Measurements from ENCODE around the gene KNDC1. TPM values are rescaled to one million over a fixed set of nuclear protein-coding genes. Genes with fewer than 3 reads are reported as not detected.

KNDC1 gene
- total and polyA plus RNA-seq, 3 donors from 2014 or later, result 4.2 to 19.8 (median 13.3) TPM

GRCh38 chr10:133185421-133185820, 25.4 kb downstream of the KNDC1 start:
- no peaks in the 10 kb centered on the region for H3K27me3 ChIP-seq
- no peak for DNase-seq
- H3K27ac ChIP-seq, result no peak overlapping the region
- 53 to 72% methylated on average over 10 to 11 of the region's 11 CpGs for WGBS, 2 donors
- H3K9me3 ChIP-seq, result no peaks in the 10 kb centered on the region
- no peak overlapping the region for H3K4me3 ChIP-seq
- no peaks in the 10 kb centered on the region for H3K36me3 ChIP-seq (ENCODE audit: low read depth, missing control alignments)
- intact Hi-C loops (cut with DNase I; ENCODE audit: low total_unique reads), result no loop called here
- no peak for TF ChIP-seq POLR2A (IDR thresholded peaks at IDR 0.05)
- no peak for TF ChIP-seq CTCF (IDR thresholded peaks at IDR 0.05)
- no peaks in the 10 kb centered on the region for H3K4me1 ChIP-seq

- H3K27me3 ChIP-seq, result no peaks in the 10 kb centered on the region
- intact Hi-C loops (cut with DNase I; ENCODE audit: low total_unique reads), result no loop called here
Measured at GRCh38 chr10:133185916-133186315, 25.9 kb downstream of the KNDC1 start.

GRCh38 chr10:133186416-133187090, 26.5 kb downstream of the KNDC1 start:
- H3K9me3 ChIP-seq, result no peaks in the 10 kb centered on the region
- no peaks in the 10 kb centered on the region for H3K4me1 ChIP-seq
- DNase-seq, result no peak
- no peaks in the 10 kb centered on the region for H3K27me3 ChIP-seq
- no peaks in the 10 kb centered on the region for H3K36me3 ChIP-seq (ENCODE audit: low read depth, missing control alignments)
- TF ChIP-seq POLR2A (IDR thresholded peaks at IDR 0.05) (no peak), CTCF (IDR thresholded peaks at IDR 0.05) (no peak)
- intact Hi-C loops (cut with DNase I; ENCODE audit: low total_unique reads), result no loop called here
- 71 to 73% methylated on average over 20 to 34 of the region's 34 CpGs for WGBS, 2 donors
- no peak overlapping the region for H3K27ac ChIP-seq
- H3K4me3 ChIP-seq, result no peak overlapping the region

More at GRCh38 chr10:133185916-133186315, 25.9 kb downstream of the KNDC1 start:
- WGBS, 2 donors, result 63% methylated on average over 26 of the region's 27 CpGs; no CpG with 5 or more reads in 1 of the 2 donors
- H3K36me3 ChIP-seq (ENCODE audit: low read depth, missing control alignments), result no peaks in the 10 kb centered on the region
- no peak overlapping the region for H3K27ac ChIP-seq
- no peak overlapping the region for H3K4me3 ChIP-seq
- no peak for DNase-seq
- no peak for TF ChIP-seq CTCF (IDR thresholded peaks at IDR 0.05)
- TF ChIP-seq POLR2A (IDR thresholded peaks at IDR 0.05), result no peak
- H3K4me1 ChIP-seq, result no peaks in the 10 kb centered on the region
- H3K9me3 ChIP-seq, result no peaks in the 10 kb centered on the region

- Histone ChIP-seq H3K36me3 (ENCODE audit: low read depth, missing control alignments) (no peaks in the 10 kb centered on the region), H3K9me3 (no peaks in the 10 kb centered on the region), H3K27me3 (no peaks in the 10 kb centered on the region), H3K4me3 (no peak overlapping the region), H3K4me1 (no peaks in the 10 kb centered on the region), H3K27ac (no peak overlapping the region)
- no peak for DNase-seq
- TF ChIP-seq POLR2A (IDR thresholded peaks at IDR 0.05) (no peak), CTCF (IDR thresholded peaks at IDR 0.05) (no peak)
- intact Hi-C loops (cut with DNase I; ENCODE audit: low total_unique reads), result no loop called here
- WGBS, 2 donors, result 86 to 87% methylated on average over 14 to 38 of the region's 38 CpGs
Measured at GRCh38 chr10:133187091-133187905, 27.3 kb downstream of the KNDC1 start.
